Stimulated activated CD8-positive, alpha-beta memory T cell treated with anti-CD3 and anti-CD28 coated beads, Interleukin-7, amount 100 ng/mL, for 24 hours (primary cell): ENCODE data around the gene TMEM132D.

Experiments used
- DNase-seq: peaks from one replicate; pipeline ENCODE4 v3.0.0-alpha.2; 2020; ENCODE audit warnings: low read depth

Gene TMEM132D

GRCh38 chr12:129534966-129535750, 368.7 kb downstream of the TMEM132D start:
- no peak for DNase-seq

DNA sequence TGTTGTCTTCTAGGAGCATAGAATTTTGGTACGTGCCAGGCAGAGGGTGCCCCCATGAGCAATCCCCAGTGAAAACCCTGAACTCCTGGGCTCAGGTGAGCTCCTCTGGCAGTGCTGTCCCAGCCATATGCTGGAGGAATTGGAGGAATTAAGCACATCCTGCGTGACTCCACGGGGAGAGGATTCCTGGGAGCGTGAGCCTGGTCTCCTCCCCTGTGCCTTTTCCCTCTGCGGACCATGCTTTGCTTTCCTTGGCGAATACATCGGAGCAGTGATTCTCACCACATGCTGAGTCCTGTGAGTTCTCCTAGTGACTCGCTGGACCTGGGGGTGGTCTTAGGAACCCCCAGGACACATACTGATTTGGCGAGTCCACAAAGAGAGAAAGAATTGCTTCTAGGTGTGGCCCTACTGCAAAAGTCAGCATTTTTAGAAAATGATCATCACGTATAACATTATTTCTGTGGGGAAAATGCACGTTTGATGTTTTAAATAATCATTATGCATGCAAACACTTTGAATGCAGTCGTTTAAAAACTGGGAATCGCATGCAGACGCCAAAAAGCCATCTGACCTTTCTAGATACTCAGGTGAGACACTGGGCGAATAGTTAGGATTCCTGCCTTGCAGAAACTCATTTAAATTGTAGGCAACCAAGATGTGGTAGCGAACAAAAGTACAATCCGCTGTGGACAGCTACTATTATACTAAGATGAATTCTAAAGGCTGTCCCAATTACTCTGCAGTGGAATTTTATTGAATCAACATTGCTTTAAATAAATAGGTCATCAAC, 370.9 kb downstream of the TMEM132D start:
- DNase-seq: no peak

- DNase-seq: no peak
Observed at GRCh38 chr12:129532082-129532481, 371.7 kb downstream of the TMEM132D start.

DNA sequence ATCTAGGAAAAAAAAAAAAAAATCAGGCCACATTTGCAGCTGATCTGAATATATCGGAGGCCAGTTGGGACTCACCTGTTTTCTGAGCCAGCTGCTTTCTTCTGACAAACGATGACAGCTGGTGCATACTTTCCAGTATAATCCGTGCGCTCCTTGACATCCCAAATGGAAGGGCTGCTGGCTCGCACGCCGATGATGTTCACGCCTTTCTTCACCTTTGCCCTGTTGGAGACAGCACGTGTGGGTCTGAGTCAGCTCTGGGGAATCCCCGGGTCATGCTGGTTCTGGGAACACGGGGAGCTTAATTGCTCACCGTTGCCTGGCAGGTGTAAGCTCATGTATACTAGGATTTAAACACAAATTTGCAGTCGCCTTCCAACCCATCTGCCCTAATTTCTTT, 372.8 kb downstream of the TMEM132D start:
- DNase-seq: no peak

DNA sequence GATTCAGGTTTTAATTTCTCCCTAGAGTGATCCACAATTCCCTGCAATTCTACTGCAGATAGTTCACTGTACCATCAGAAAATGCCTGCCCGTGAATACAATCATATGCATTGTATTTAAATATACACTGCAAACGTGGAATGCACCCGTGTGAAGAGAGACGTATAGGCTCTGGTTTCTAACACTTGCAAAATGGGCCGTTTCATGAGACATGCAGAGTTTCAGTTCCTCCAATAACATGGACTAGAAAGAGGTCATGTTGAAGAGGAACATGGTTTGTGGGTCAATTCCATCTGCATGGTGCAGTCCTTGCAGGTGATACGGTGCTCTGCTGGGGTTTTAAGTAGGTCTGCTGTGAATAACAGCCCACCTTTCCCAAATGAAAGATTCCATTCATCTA, 373.3 kb downstream of the TMEM132D start:
- DNase-seq: no peak

GRCh38 chr12:129527506-129527905, 376.3 kb downstream of the TMEM132D start:
- no peak for DNase-seq

- no peak for DNase-seq
Observed at GRCh38 chr12:129523621-129524020, 380.2 kb downstream of the TMEM132D start.

GRCh38 chr12:129520739-129521138, 383.1 kb downstream of the TMEM132D start:
- no peak for DNase-seq

DNA sequence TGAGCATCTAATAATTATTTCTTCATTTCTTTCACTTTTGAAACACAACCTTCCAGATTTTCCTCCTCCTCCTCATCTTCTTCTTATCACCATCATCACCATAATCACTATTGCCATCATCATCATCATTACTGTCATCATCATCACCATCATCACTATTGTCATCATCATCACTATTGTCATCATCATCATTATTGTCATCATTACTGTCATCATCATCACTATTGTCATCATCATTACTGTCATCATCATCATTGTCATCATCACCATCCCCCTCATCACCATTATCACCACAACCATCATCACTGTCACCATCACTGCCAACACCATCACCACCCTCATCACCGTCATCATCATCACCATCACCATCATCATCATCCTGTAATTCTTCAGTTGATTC, 400.0 kb downstream of the TMEM132D start:
- DNase-seq: no peak

- DNase-seq: no peak
Observed at GRCh38 chr12:129496226-129496625, 407.6 kb downstream of the TMEM132D start.

GRCh38 chr12:129494766-129495165, 409.1 kb downstream of the TMEM132D start:
- no peak for DNase-seq

DNA sequence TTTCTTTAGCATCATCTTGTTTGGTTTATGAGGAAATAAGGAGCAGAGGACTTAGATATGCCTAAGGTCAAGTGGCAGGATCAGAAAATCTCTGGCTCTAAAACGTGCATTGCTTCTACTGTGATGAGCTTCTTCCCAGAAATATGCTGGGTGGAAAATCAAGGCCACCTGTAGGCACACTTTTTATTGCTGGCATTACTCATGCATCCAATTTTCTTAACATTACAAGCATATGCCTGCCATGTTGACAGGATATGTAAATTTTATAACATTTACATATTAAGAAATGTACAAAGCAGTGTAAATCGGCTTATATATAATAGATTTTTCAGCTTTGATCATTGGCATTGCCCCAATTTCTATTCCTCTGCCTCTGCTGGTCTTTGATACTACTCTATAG, 409.6 kb downstream of the TMEM132D start:
- DNase-seq: no peak

DNA sequence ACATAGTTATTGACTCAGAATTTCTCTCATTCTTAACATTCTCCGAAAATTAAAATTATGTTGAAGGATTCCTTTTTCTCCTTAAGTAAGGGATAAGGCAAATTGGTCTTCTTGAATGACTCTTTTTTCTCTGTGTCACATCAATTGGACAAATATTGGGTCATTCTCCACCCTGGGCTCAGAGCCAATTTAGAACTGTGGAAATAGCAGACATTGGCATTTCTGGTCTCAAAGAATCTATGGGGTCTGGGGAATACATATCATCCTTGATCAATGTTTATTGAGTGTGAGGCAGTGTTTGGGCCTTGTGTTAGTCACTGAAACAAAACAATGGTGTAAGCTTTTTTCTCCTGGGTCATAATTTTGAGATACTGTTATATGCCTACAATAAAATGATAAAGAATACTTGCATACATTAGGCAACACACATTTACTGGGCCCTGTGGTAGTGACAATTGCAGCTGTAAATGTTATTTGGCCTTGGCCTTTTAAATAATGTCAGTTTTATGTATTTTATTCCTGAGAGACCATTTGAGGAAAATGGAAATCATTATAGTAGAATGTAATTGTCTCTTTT, 414.6 kb downstream of the TMEM132D start:
- no peak for DNase-seq

- no peak for DNase-seq
Observed at GRCh38 chr12:129486931-129487330, 416.9 kb downstream of the TMEM132D start.

DNA sequence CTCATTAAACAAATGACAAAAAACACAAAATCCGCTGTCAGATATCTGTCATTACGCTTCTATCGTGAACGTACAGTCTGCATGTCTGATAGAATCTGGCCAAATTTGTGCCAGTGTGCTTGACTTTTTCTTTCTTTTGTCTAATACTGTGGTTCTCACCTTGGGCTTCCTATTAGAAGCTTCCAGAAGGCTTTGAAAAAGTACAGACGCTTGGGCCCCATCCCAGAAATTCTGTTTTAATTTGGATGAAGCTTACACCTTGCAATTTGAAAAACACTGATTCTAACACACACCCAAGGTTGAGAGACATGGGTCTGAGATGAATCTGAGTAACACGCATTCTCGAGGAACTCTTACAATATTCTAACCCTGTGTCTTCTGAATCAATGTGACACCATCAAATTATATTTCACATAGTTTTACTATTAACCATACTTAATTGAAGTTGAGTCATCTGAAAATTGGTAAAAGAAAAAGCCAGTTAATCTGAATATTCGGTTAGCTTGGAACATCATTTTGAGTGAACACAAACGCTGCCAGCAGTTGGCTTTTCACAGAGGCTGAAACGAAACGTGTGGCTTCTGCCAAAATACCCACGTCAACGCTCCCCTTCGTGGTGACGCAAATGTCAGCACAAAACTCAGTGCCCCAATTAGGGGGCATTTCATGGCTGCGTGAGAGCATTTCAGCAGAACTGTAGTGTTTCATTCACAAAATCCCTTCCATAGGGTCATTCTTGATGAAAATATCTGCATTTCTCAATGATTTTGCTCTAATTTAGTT, 420.5 kb downstream of the TMEM132D start:
- no peak for DNase-seq

- DNase-seq: no peak
Observed at GRCh38 chr12:129481921-129482320, 421.9 kb downstream of the TMEM132D start.

DNA sequence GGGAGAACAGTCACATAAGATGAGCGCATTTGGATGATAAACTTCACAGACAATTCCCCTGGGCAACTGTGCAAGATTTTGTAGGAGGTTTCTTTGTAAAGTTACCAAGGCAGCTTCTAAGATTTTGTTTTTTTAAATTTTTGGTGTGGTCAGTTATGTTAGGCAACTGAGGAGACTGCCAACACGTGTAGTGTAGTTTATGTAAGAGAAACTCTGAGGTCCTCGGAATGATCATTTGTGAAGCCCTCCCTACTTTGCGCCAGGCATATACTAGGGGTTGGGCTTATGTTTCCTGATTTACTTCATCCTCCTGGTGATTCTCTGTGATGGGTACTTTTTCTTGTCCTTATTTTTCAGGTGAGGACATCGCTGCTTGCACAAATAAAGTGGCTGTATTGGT, 433.6 kb downstream of the TMEM132D start:
- no peak for DNase-seq

DNA sequence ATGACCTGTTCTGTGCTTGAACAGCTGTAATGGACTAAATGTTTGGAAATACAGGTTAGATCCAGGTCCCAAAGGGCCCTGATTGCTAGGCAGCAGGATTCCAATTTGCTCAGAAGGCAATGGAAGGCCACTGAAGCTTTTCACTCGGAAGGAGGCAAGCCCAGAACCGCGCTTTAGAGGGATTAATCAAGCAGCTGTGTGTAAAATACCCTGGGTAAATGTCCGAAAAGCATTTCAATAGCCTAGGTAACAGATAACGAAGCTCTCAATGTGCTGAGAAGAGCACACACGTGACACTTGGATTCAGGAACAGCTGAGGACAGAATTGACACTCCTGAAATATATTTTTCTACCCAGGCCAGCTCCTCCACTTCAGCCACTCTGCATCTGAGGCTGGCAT, 436.1 kb downstream of the TMEM132D start:
- DNase-seq: no peak

GRCh38 chr12:129467289-129467688, 436.5 kb downstream of the TMEM132D start:
- DNase-seq: no peak

DNA sequence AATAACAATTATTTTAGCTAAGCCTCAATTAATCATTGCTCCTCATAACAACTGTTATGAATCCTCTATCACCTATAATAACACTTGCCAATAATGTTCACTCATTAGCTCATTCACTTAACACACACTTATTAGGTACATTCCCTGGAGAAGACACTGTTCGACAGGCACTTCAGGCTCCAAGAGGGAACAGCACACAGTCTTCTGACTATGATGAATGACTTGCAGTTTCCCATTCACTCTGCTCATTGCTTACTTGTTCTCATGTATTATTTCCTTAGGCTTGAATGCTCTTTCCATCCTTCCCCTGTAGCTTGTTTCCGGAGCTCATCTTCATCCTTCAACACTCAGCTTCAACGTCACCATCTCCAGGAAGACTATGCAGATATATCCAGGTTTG, 437.3 kb downstream of the TMEM132D start:
- DNase-seq: no peak

DNA sequence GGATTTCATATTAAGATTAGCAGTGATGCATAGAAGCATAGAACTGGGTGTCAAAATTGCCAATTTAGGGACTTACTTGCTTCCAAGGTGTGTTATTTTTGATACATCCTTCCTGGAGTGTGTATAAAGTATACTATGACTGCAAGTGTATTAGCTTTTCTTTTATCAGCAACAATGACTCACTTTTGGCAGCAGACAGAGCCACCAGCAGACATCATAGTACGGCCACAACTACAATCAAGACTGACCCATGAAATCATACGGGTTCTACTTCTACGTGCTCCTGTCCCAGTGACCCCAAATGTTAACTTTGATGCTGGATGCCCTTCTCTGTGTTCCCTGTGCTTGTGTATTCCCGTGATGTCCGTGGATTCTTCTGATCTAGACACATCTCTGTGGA, 443.9 kb downstream of the TMEM132D start:
- no peak for DNase-seq

DNA sequence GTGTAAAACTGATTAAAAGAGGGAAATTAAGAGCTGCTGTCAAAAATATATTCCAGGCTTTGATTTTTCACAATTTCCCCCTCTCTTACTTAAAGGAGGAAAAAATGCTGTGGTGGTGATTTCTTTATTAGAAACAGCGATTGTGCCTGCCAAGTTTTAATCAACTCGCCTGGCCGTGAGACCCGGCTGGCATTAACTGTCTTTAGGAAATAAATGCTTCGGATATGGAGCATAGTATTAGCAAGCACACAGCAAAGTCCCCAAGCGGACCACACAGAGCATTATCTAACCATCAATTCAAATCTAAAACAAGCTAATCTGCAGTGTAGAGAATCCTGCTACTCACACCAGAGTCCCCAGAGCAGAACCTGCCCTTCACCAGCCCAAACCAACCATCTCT, 457.1 kb downstream of the TMEM132D start:
- DNase-seq: no peak
